ENCODE results near the gene SLC26A5.

GRCh38 chr7:103396471-103396870 is 49.5 kb downstream of the SLC26A5 start:
- TF ChIP-seq CTCF (conservative IDR thresholded peaks at IDR 0.05; ENCODE audit: low read length) (no peak), EZH2phosphoT487 (IDR thresholded peaks at IDR 0.05; ENCODE audit: borderline replicate concordance, low read depth, low read length) (no peak)

All from OCI-LY7 (cell line).